HepG2 (cell line): ENCODE results near the gene AFTPH. TPM values are rescaled to one million over a fixed set of nuclear protein-coding genes. Genes with fewer than 3 reads are reported as not detected.

Experiments
- ATAC-seq: fragments of 200-7000 bp; cut with Tn5 transposase; 3 replicates; pipeline ENCODE4 v1.9.1; 2020; ENCODE audit warnings: mild to moderate bottlenecking, moderate library complexity
- BruUV-seq: library from RNA; stranded (reverse); fragments of 400-500 nt; replicated peaks from 2 replicates; lab custom pipeline; 2021; lab: Mats Ljungman, UMichigan
- CTCF ChIA-PET: fragments of 300-600 bp; formaldehyde crosslinking; extraction: SDS; loops from one replicate; lab custom pipeline; 2021; ENCODE audit warnings: low total read pairs, inconsistent platforms, low intra/inter-chr PET ratio; lab: Yijun Ruan, JAX
- POLR2A ChIA-PET: fragments of 350-600 bp; sonication (Branson Sonifier 250); formaldehyde crosslinking; loops from one replicate; lab custom pipeline; 2020; ENCODE audit warnings: antibody characterized with exemption, inconsistent platforms; lab: Yijun Ruan, JAX
- DNase-seq: peaks from one replicate; pipeline ENCODE4 v3.0.0-alpha.2; 2015; ENCODE audit warnings: low spot score
- FAIRE-seq: peaks from 3 replicates; lab custom pipeline; 2011; peaks lifted over from hg19 to GRCh38; lab: Jason Lieb, UNC
- H2AFZ ChIP-seq: one replicate; pipeline ENCODE4 v1.6.1; 2011; ENCODE audit warnings: low read length, inconsistent platforms
- H3K27ac ChIP-seq: fragments of 300-600 bp; 3 replicates; pipeline ENCODE4 v1.8.0; 2011; ENCODE audit warnings: mixed run types, mild to moderate bottlenecking, mixed read lengths, low read length, inconsistent platforms; ENCODE audit not compliant: insufficient read depth; ENCODE audit errors: extremely low read length
- H3K27me3 ChIP-seq, 2 experiments: fragments of 200-600 bp in 1 of 2; 2 replicates in 1 of 2; 3 replicates in 1 of 2; pipeline versions ENCODE4 v1.6.0 to v1.8.0; 2011; ENCODE audit warnings: low read length in 2 of 2, mild to moderate bottlenecking in 2 of 2, moderate library complexity in 2 of 2, inconsistent platforms in 1 of 2; ENCODE audit not compliant: insufficient read depth in 2 of 2, control insufficient read depth in 1 of 2
- H3K36me3 ChIP-seq, 2 experiments: fragments of 200-600 bp in 1 of 2; replicated peaks in 1 of 2; 2 replicates in 1 of 2; 3 replicates in 1 of 2; pipeline versions ENCODE4 v1.5.1 to v1.8.0; 2011; ENCODE audit warnings: low read length in 2 of 2, inconsistent platforms in 1 of 2; ENCODE audit not compliant: insufficient read depth in 2 of 2, control insufficient read depth in 1 of 2
- H3K4me1 ChIP-seq: 2 replicates; pipeline ENCODE4 v1.5.1; 2012; ENCODE audit warnings: low read length, inconsistent platforms; ENCODE audit not compliant: insufficient read depth
- H3K4me2 ChIP-seq: 2 replicates; pipeline ENCODE4 v1.6.0; 2011; ENCODE audit warnings: low read depth, low read length, inconsistent platforms
- H3K4me3 ChIP-seq, 3 experiments: fragments of 200-600 bp in 1 of 3; sonication (generic), shearing (Covaris generic) in 1 of 3; replicated peaks in 1 of 3; 2 replicates each; pipeline ENCODE4 v1.5.1; 2011 to 2016; ENCODE audit warnings: low read length in 3 of 3, inconsistent platforms in 2 of 3, low read depth in 2 of 3, mild to moderate bottlenecking in 2 of 3, control low read depth in 1 of 3, mixed read lengths in 1 of 3; ENCODE audit not compliant: insufficient read depth in 1 of 3
- H3K79me2 ChIP-seq: one replicate; pipeline ENCODE4 v1.6.1; 2011; ENCODE audit warnings: low read length, inconsistent platforms; ENCODE audit not compliant: insufficient read depth
- H3K9ac ChIP-seq: 2 replicates; pipeline ENCODE4 v1.6.0; 2011; ENCODE audit warnings: mild to moderate bottlenecking, low read depth, low read length, inconsistent platforms; ENCODE audit not compliant: insufficient read depth
- H3K9me3 ChIP-seq: 2 replicates; pipeline ENCODE4 v1.5.1; 2012; ENCODE audit warnings: mild to moderate bottlenecking, low read length
- H4K20me1 ChIP-seq: 2 replicates; pipeline ENCODE4 v1.6.0; 2011; ENCODE audit warnings: inconsistent platforms, mild to moderate bottlenecking, low read length, moderate library complexity; ENCODE audit not compliant: insufficient read depth
- CENPX ChIP-seq: sonication (generic); formaldehyde crosslinking; IDR thresholded peaks from 2 replicates; pipeline ENCODE4 v1.9.0; 2021; ENCODE audit warnings: mild to moderate bottlenecking, missing genetic modification reagents, moderate library complexity
- DNMT3B ChIP-seq: conservative IDR thresholded peaks from 2 replicates; pipeline ENCODE4 v1.6.1; 2016; ENCODE audit warnings: missing biosample characterization, control low read depth
- MAFF ChIP-seq: IDR thresholded peaks from 2 replicates; pipeline ENCODE4 v1.6.1; 2011; ENCODE audit warnings: low read depth, low read length, improper control_type of control experiment
- MAFK ChIP-seq, 2 experiments: IDR thresholded peaks in 1 of 2; conservative IDR thresholded peaks in 1 of 2; 2 replicates each; pipeline ENCODE4 v1.6.1; 2011; ENCODE audit warnings: improper control_type of control experiment in 2 of 2, low read length in 2 of 2
- NONO ChIP-seq, 2 experiments: fragments of 450-650 bp in 1 of 2; sonication (generic) in 1 of 2; formaldehyde crosslinking in 1 of 2; IDR thresholded peaks in 1 of 2; conservative IDR thresholded peaks in 1 of 2; 2 replicates each; pipeline versions ENCODE4 v1.6.1 to v1.8.0; 2017 to 2022; ENCODE audit warnings: mild to moderate bottlenecking in 1 of 2, missing genetic modification reagents in 1 of 2, moderate library complexity in 1 of 2
- PATZ1 ChIP-seq: sonication (generic); formaldehyde crosslinking; IDR thresholded peaks from 2 replicates; pipeline ENCODE4 v1.4.0; 2020; ENCODE audit warnings: missing genetic modification reagents
- ZBTB26 ChIP-seq: IDR thresholded peaks from 2 replicates; pipeline ENCODE4 v1.6.1; 2016; ENCODE audit warnings: missing compliant biosample characterization, missing genetic modification reagents, borderline replicate concordance
- ZBTB38 ChIP-seq: sonication (generic); formaldehyde crosslinking; IDR thresholded peaks from 2 replicates; pipeline ENCODE4 v1.5.1; 2020; ENCODE audit warnings: mild to moderate bottlenecking, missing genetic modification reagents
- ZNF720 ChIP-seq: sonication (generic); formaldehyde crosslinking; IDR thresholded peaks from 2 replicates; pipeline ENCODE4 v1.4.0; 2020; ENCODE audit warnings: missing genetic modification reagents
- ZNF768 ChIP-seq: sonication (generic); formaldehyde crosslinking; IDR thresholded peaks from 2 replicates; pipeline ENCODE4 v1.4.0; 2020; ENCODE audit warnings: missing genetic modification reagents
- WGBS: methylation state at CpG from one replicate; pipeline ENCODE4 v1.1.6; 2017; ENCODE audit warnings: low lambda C conversion rate; 5-methylcytosine and 5-hydroxymethylcytosine counted together
- in situ Hi-C: cut with HindIII; loops from 2 replicates; pipeline ENCODE4 v1.10.0; 2017; ENCODE audit warnings: low pct_unique_long_range_greater_than_20kb; ENCODE audit not compliant: extremely low pct_ligation_motif_present
- intact Hi-C: fragments of 100-400 bp; cut with micrococcal nuclease; formaldehyde crosslinking; loops from one replicate; pipeline ENCODE4 v1.10.0; 2022; ENCODE audit not compliant: unreplicated experiment
- polyA plus RNA-seq, 8 experiments: library from polyadenylated mRNA; depleted of rRNA in 3 of 8; stranded (reverse) in 7 of 8; unstranded in 1 of 8; fragments of >200 nt; fragmentation: Illumina TruSeq in 4 of 8; extraction: Trizol in 4 of 8; gene quantifications; 2 replicates each; pipeline versions ENCODE4 v1.2.1 to v1.2.3, GENCODE V29; 2011 to 2016; ENCODE audit warnings: low read depth in 4 of 8, missing spikeins in 1 of 8, mixed read lengths in 1 of 8; ENCODE audit not compliant: insufficient read depth in 1 of 8
- total RNA-seq, 5 experiments: library from RNA; depleted of rRNA; stranded (reverse); fragments of >200 nt; fragmentation: Illumina TruSeq; extraction: Trizol; gene quantifications; 2 replicates each; pipeline ENCODE4 v1.2.3, GENCODE V29; 2016; ENCODE audit warnings: low read depth in 1 of 5
- TF ChIP-seq, protein P1 (sequence below): sonication (generic); formaldehyde crosslinking; IDR thresholded peaks from 2 replicates; pipeline ENCODE4 v1.9.0; 2021; ENCODE audit warnings: missing genetic modification reagents, mild to moderate bottlenecking, borderline replicate concordance
- TF ChIP-seq, protein P2 (sequence below): sonication (generic); formaldehyde crosslinking; IDR thresholded peaks from 2 replicates; pipeline ENCODE4 v1.5.1; 2020; ENCODE audit warnings: missing genetic modification reagents, mild to moderate bottlenecking, borderline replicate concordance

Gene AFTPH
- total and polyA plus RNA-seq, 2 of the 13 experiments (the other 11 are each of a cell fraction or from before 2014, with no cell fraction given): 27.5 to 36.8 TPM

DNA sequence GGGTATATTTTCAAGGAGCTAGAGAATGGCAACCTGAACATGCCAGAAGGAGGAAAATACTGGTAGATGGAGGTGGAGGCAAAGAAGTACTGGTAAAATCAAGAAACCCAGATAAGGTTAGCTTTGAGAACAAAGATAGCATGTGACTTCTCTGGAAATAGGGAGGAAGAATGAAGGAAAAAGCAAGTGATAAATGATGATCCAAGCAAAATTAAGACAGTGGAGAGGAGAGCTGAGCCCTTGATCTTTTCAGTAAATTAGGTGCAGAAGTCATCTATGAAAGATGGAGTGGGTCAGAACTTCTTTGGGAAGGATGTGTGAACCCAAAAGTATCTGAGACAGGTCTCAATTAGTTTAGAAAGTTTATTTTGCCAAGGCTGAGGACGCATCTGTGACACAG is 25.7 kb upstream of the AFTPH start:
- POLR2A ChIA-PET: no interaction called here
- DNase-seq: no peak
- in situ Hi-C loops: no loop called here

GRCh38 chr2:64500549-64500948 is 23.6 kb upstream of the AFTPH start:
- Histone ChIP-seq H3K27ac (no peak overlapping the region), H3K9me3 (no peaks in the 10 kb centered on the region), H2AFZ (no peak overlapping the region), H3K36me3 (no peaks in the 10 kb centered on the region), H4K20me1 (no peaks in the 10 kb centered on the region), H3K4me1 (no peaks in the 10 kb centered on the region), H3K4me2 (no peak overlapping the region), H3K4me3 (no peak overlapping the region), H3K79me2 (no peaks in the 10 kb centered on the region), H3K27me3 (peaks cover 2 to 34% of the 10 kb centered on the region in 2 experiments; a peak in 2 of 5 replicates), H3K9ac (no peak overlapping the region)
- no TSS peak for BruUV-seq
- no peak for ATAC-seq
- FAIRE-seq: no peak
- POLR2A ChIA-PET: no interaction called here
- no peak for DNase-seq
- WGBS: 41% methylated on average over 5 of the region's 5 CpGs
- intact Hi-C loops (no loop called here), in situ Hi-C loops (no loop called here)
- CTCF ChIA-PET: no interaction called here
- no peak for TF ChIP-seq DNMT3B (CRISPR knock-in tag)
- TF ChIP-seq, protein P1, sequence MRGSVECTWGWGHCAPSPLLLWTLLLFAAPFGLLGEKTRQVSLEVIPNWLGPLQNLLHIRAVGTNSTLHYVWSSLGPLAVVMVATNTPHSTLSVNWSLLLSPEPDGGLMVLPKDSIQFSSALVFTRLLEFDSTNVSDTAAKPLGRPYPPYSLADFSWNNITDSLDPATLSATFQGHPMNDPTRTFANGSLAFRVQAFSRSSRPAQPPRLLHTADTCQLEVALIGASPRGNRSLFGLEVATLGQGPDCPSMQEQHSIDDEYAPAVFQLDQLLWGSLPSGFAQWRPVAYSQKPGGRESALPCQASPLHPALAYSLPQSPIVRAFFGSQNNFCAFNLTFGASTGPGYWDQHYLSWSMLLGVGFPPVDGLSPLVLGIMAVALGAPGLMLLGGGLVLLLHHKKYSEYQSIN (CRISPR knock-in tag): no peak
- TF ChIP-seq ZBTB26: no peak
- TF ChIP-seq NONO (IDR thresholded peaks at IDR 0.05): no peak
- no peak for TF ChIP-seq NONO (CRISPR knock-in tag; conservative IDR thresholded peaks at IDR 0.05)
- no peak for TF ChIP-seq ZNF720 (CRISPR knock-in tag)
- no peak for TF ChIP-seq CENPX (CRISPR knock-in tag)
- no peak for TF ChIP-seq ZNF768 (CRISPR knock-in tag)
- TF ChIP-seq, protein P2, sequence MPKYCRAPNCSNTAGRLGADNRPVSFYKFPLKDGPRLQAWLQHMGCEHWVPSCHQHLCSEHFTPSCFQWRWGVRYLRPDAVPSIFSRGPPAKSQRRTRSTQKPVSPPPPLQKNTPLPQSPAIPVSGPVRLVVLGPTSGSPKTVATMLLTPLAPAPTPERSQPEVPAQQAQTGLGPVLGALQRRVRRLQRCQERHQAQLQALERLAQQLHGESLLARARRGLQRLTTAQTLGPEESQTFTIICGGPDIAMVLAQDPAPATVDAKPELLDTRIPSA (CRISPR knock-in tag): no peak
- no peak for TF ChIP-seq ZBTB38

More for the DNA sequence above, 25.7 kb upstream of the AFTPH start:
- TF ChIP-seq PATZ1 (CRISPR knock-in tag): no peak
- TF ChIP-seq MAFF: peak; percentile 84
- TF ChIP-seq MAFK (conservative IDR thresholded peaks at IDR 0.05 in 1 of 2, IDR thresholded peaks at IDR 0.05 in 1 of 2; ENCODE audit: low read length in 2 of 2): peak; percentile 88 to 91
- BruUV-seq: no TSS peak
- ATAC-seq (no peak), FAIRE-seq (no peak)
- no peak overlapping the region for H3K4me2 ChIP-seq
- no peaks in the 10 kb centered on the region for H3K79me2 ChIP-seq
- H4K20me1 ChIP-seq: no peaks in the 10 kb centered on the region
- intact Hi-C loops: no loop called here
- H3K9ac ChIP-seq: no peak overlapping the region
- CTCF ChIA-PET: no interaction called here
- WGBS: 18% methylated on average over 1 of the region's 1 CpG
- H3K27ac ChIP-seq: no peak overlapping the region
- H3K4me1 ChIP-seq: no peaks in the 10 kb centered on the region
- no peaks in the 10 kb centered on the region for H3K36me3 ChIP-seq
- H3K4me3 ChIP-seq: no peak overlapping the region
- H2AFZ ChIP-seq: no peak overlapping the region
- no peaks in the 10 kb centered on the region for H3K9me3 ChIP-seq
- peaks cover 0 to 28% of the 10 kb centered on the region in 2 experiments; a peak in 1 of 5 replicates for H3K27me3 ChIP-seq
